ENCODE data around the gene SLC14A1. TPM values are rescaled to one million over a fixed set of nuclear protein-coding genes. Genes with fewer than 3 reads are reported as not detected.
A peak's percentile ranks its signal among the peaks of the same experiment; 100 is the strongest.
"Not testable (repeated sequence)": the region's sequence is repeated elsewhere in the genome, so short reads cannot be mapped to it uniquely, and the experiment has no call there.

The SLC14A1 gene
- total RNA-seq, 6 experiments from 2014 or later = 0.24 to 1.3 (median 0.73) TPM

DNA sequence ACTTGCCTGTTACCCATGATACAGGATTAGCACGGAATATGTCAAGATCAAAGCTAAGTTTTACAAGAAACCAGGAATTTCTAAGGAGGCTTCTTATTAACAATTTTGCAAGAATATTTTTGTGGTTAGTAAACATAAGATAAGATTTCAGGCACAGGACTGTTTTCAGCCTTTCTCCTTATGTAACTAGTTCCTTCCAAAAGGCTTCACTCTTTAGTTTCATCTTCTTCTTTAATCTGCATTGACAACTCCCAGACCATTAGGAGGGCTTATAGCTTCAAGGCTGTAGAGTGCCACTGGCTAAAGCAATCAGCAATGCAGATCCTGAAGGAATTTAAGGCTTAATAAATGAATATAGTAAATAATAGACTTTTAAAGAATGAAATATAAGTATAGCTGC, 29.3 kb downstream of the SLC14A1 start:
- no peaks in the 10 kb centered on the region for H3K36me3 Mint-ChIP-seq (ENCODE audit: low read depth)
- no peak overlapping the region for H3K27ac Mint-ChIP-seq
- H3K27me3 Mint-ChIP-seq (ENCODE audit: insufficient read depth) = no peaks in the 10 kb centered on the region; the same call in 1 of the 2 replicates
- H3K4me3 Mint-ChIP-seq = no peak overlapping the region
- TF ChIP-seq, protein P1, sequence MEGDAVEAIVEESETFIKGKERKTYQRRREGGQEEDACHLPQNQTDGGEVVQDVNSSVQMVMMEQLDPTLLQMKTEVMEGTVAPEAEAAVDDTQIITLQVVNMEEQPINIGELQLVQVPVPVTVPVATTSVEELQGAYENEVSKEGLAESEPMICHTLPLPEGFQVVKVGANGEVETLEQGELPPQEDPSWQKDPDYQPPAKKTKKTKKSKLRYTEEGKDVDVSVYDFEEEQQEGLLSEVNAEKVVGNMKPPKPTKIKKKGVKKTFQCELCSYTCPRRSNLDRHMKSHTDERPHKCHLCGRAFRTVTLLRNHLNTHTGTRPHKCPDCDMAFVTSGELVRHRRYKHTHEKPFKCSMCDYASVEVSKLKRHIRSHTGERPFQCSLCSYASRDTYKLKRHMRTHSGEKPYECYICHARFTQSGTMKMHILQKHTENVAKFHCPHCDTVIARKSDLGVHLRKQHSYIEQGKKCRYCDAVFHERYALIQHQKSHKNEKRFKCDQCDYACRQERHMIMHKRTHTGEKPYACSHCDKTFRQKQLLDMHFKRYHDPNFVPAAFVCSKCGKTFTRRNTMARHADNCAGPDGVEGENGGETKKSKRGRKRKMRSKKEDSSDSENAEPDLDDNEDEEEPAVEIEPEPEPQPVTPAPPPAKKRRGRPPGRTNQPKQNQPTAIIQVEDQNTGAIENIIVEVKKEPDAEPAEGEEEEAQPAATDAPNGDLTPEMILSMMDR (IDR thresholded peaks at IDR 0.05) = no peak
- peaks cover 54% of the 10 kb centered on the region for H3K4me1 Mint-ChIP-seq (ENCODE audit: low read depth)
- DNase-seq = no peak
- no peaks in the 10 kb centered on the region for H3K9me3 Mint-ChIP-seq

DNA sequence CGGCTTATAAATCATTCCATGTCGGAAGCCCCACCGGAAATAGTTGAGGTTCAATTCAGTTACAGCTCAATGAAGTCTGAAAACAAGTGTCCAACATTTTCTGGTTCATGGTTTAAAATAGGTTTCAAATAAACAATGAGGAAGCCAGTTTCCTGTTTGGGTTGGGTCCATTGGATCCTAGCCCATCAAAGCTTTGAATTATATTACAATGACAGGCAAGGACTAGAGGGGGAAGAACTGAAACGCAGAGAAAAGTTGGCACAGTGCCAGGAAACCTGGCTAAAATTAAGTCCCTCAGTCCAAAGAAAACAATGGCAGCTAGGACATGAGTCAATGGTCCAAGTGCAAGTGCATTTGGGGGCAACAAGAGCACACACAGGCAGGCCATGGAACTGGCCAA, 32.0 kb downstream of the SLC14A1 start:
- TF ChIP-seq, protein P1 (IDR thresholded peaks at IDR 0.05) = no peak
- Mint-ChIP-seq H3K4me1 (ENCODE audit: low read depth) (peaks cover 48% of the 10 kb centered on the region), H3K27ac (no peak overlapping the region), H3K4me3 (peak overlapping the region; percentile 17; the same call in 1 of the 2 replicates), H3K9me3 (no peaks in the 10 kb centered on the region), H3K36me3 (ENCODE audit: low read depth) (no peaks in the 10 kb centered on the region), H3K27me3 (ENCODE audit: insufficient read depth) (no peaks in the 10 kb centered on the region; the same call in 1 of the 2 replicates)
- DNase-seq = no peak

DNA sequence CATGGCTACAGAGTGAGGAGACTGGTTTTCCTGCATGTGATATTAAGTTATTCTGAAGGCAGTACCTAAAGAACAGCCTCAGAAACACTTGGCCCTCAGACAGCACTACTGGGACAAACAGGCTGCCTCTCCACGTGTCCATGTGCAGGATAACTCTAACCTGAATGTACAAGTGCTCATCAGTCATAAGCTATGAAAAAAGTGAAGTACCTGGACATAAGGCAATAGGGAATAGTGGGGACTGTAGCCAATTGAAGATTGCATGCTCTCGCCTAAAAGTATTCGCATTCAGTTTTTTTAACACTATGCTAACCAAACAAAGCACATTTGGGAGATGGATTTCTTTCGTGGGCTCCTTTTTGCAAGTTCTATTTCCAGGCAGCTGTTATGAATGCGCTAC, 33.0 kb downstream of the SLC14A1 start:
- TF ChIP-seq, protein P1 (IDR thresholded peaks at IDR 0.05) = no peak
- no peak overlapping the region for H3K27ac Mint-ChIP-seq
- H3K4me3 Mint-ChIP-seq = no peak overlapping the region
- H3K27me3 Mint-ChIP-seq (ENCODE audit: insufficient read depth) = no peaks in the 10 kb centered on the region; the same call in 1 of the 2 replicates
- H3K36me3 Mint-ChIP-seq (ENCODE audit: low read depth) = no peaks in the 10 kb centered on the region
- H3K9me3 Mint-ChIP-seq = no peaks in the 10 kb centered on the region
- H3K4me1 Mint-ChIP-seq (ENCODE audit: low read depth) = peaks cover 58% of the 10 kb centered on the region
- DNase-seq = no peak

DNA sequence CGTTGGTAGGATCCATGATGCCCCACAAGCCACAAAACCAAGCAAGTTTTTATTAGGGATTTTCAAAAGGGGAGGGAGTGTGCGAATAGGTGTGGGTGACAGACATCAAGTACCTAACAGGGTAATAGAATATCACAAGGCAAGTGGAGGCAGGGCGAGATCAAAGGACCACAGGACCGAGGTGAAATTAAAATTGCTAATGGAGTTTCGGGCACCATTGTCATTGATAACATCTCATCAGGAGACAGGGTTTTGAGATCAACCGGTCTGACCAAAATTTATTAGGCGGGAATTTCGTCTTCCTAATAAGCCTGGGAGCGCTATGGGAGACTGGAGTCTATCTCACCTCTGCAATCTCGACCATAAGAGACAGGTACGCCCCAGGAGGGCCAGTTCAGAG, 33.7 kb downstream of the SLC14A1 start:
- H3K27me3 Mint-ChIP-seq (ENCODE audit: insufficient read depth); H3K9me3 Mint-ChIP-seq; H3K27ac Mint-ChIP-seq; DNase-seq; H3K36me3 Mint-ChIP-seq (ENCODE audit: low read depth); H3K4me3 Mint-ChIP-seq: not testable (repeated sequence)
- peaks cover 56% of the 10 kb centered on the region for H3K4me1 Mint-ChIP-seq (ENCODE audit: low read depth)

DNA sequence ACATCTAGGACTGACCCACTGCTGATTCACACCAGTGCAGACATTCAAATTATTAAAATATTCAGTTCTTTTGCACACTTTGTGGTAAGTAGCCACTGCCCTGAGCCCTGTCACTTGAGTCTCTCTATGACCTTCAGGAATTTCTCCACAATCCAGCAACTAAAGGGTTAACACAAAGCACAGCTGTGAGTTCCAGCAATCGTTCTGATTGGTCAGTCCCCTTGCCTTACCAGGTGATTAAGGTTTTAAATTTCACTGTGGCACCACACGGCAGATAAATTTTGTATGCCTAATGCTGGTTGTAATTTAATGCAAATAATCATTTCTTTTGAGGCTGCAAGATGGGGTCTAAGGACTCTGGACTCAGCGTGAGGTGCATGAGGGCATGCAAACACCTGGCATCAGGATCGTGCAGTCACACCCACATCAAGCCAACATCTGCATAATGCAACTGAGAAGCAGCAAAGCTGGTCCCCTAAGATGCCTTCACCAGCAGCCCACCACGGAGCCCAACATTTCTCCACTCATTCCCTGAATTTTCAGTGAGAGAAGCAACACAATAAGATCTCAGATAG, 36.6 kb downstream of the SLC14A1 start:
- no peak overlapping the region for H3K4me3 Mint-ChIP-seq
- H3K27me3 Mint-ChIP-seq (ENCODE audit: insufficient read depth) = no peaks in the 10 kb centered on the region; the same call in 1 of the 2 replicates
- no peak for DNase-seq
- no peaks in the 10 kb centered on the region for H3K36me3 Mint-ChIP-seq (ENCODE audit: low read depth)
- no peak overlapping the region for H3K27ac Mint-ChIP-seq
- H3K9me3 Mint-ChIP-seq = no peaks in the 10 kb centered on the region
- H3K4me1 Mint-ChIP-seq (ENCODE audit: low read depth) = peaks cover 48% of the 10 kb centered on the region
- TF ChIP-seq, protein P1 (IDR thresholded peaks at IDR 0.05) = no peak

DNA sequence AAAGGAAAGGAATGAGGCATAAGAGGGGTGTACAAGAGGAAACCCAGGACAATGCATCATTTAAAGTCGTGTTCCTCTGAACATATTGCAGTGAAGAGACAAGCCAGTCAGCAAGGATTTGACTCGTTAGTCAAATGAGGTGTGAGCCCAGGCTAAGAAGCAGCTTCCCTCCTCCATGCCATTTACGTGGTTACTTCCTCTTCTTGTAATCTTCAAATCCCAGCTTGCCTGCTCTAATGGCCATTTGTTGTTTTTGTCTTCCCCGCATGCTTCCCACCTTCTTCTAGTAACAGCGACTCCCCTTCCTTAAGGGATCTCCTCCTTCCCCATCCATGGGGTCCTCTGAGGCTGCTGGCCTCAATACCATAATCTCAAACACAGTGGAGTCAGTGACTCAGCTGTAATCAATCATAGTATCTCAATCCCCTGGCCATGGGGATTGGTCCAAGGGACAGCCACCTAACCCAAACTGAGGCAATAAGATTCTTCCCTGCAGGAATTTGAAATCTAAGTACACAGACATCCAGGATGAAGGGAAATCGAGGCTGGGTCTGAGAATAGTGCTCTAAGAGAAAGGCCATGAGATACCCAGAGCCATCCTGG, 37.6 kb downstream of the SLC14A1 start:
- TF ChIP-seq, protein P1 (IDR thresholded peaks at IDR 0.05) = no peak
- DNase-seq = no peak

More for the DNA sequence above, 37.6 kb downstream of the SLC14A1 start:
- H3K4me3 Mint-ChIP-seq = no peak overlapping the region
- no peak overlapping the region for H3K27ac Mint-ChIP-seq
- peaks cover 48% of the 10 kb centered on the region for H3K4me1 Mint-ChIP-seq (ENCODE audit: low read depth)
- H3K9me3 Mint-ChIP-seq = no peaks in the 10 kb centered on the region
- H3K36me3 Mint-ChIP-seq (ENCODE audit: low read depth) = no peaks in the 10 kb centered on the region
- H3K27me3 Mint-ChIP-seq (ENCODE audit: insufficient read depth) = no peaks in the 10 kb centered on the region; the same call in 1 of the 2 replicates
